ENCODE results near the gene TRPM8.

TRPM8 gene

GRCh38 chr2:233922471-233922870, 5.3 kb downstream of the TRPM8 start:
- TF ChIP-seq CTCF (IDR thresholded peaks at IDR 0.05) (no peak), ZFX (IDR thresholded peaks at IDR 0.05; ENCODE audit: borderline replicate concordance) (no peak)

GRCh38 chr2:233925402-233925801, 8.2 kb downstream of the TRPM8 start:
- H3K27ac ChIP-seq, result no peak overlapping the region
- TF ChIP-seq ZFX (IDR thresholded peaks at IDR 0.05; ENCODE audit: borderline replicate concordance) (no peak), CTCF (IDR thresholded peaks at IDR 0.05) (no peak)

More at GRCh38 chr2:233922471-233922870, 5.3 kb downstream of the TRPM8 start:
- no peak overlapping the region for H3K27ac ChIP-seq

- no peak overlapping the region for H3K27ac ChIP-seq
- TF ChIP-seq ZFX (IDR thresholded peaks at IDR 0.05; ENCODE audit: borderline replicate concordance) (no peak), CTCF (IDR thresholded peaks at IDR 0.05) (no peak)
Measured at GRCh38 chr2:233926806-233927205, 9.6 kb downstream of the TRPM8 start.

- no peak overlapping the region for H3K27ac ChIP-seq
- TF ChIP-seq ZFX (IDR thresholded peaks at IDR 0.05; ENCODE audit: borderline replicate concordance) (no peak), CTCF (IDR thresholded peaks at IDR 0.05) (peak; percentile 69)
Measured at GRCh38 chr2:233928594-233929351, 11.6 kb downstream of the TRPM8 start.

- no peak overlapping the region for H3K27ac ChIP-seq
- no peak for TF ChIP-seq ZFX (IDR thresholded peaks at IDR 0.05; ENCODE audit: borderline replicate concordance)
- TF ChIP-seq CTCF (IDR thresholded peaks at IDR 0.05), result no peak
Measured at GRCh38 chr2:233929352-233930022, 12.3 kb downstream of the TRPM8 start.

GRCh38 chr2:233934524-233934923, 17.4 kb downstream of the TRPM8 start:
- TF ChIP-seq CTCF (IDR thresholded peaks at IDR 0.05), result no peak
- TF ChIP-seq ZFX (IDR thresholded peaks at IDR 0.05; ENCODE audit: borderline replicate concordance), result no peak
- no peak overlapping the region for H3K27ac ChIP-seq

GRCh38 chr2:233935426-233935825, 18.3 kb downstream of the TRPM8 start:
- H3K27ac ChIP-seq, result no peak overlapping the region
- TF ChIP-seq ZFX (IDR thresholded peaks at IDR 0.05; ENCODE audit: borderline replicate concordance) (no peak), CTCF (IDR thresholded peaks at IDR 0.05) (no peak)

Measured in 22Rv1 (cell line).